Gastroesophageal sphincter (tissue), 4 donors: Measurements from ENCODE around the gene RRAGD. TPM values are rescaled to one million over a fixed set of nuclear protein-coding genes. Genes with fewer than 3 reads are reported as not detected.

ENCODE experiments used
- ATAC-seq: fragments of 150-250 bp; one replicate; pipeline ENCODE4 v1.9.1; 2016; ENCODE audit warnings: mild to moderate bottlenecking, moderate library complexity
- H3K27ac ChIP-seq, 4 donors: fragments of 200-600 bp; sonication (generic) in 3 of 4; 1 replicate in 3 of 4; 2 replicates in 1 of 4; pipeline ENCODE4 v1.5.1; 2016 to 2019
- H3K27me3 ChIP-seq: fragments of 200-600 bp; sonication (generic); one replicate; pipeline ENCODE4 v1.5.1; 2019
- H3K36me3 ChIP-seq, 2 donors: fragments of 200-600 bp; sonication (generic); one replicate each; pipeline ENCODE4 v1.5.1; 2019; ENCODE audit warnings: control low read depth in 1 of 2
- H3K4me1 ChIP-seq, 3 donors: fragments of 200-600 bp; sonication (generic); 1 replicate in 2 of 3; 2 replicates in 1 of 3; pipeline ENCODE4 v1.5.1; 2016 to 2019; ENCODE audit warnings: control low read depth in 2 of 3
- H3K4me3 ChIP-seq, 2 donors: fragments of 200-600 bp; sonication (generic); one replicate each; pipeline ENCODE4 v1.5.1; 2019; ENCODE audit warnings: mild to moderate bottlenecking in 1 of 2, moderate library complexity in 1 of 2
- H3K9me3 ChIP-seq, 3 donors: fragments of 200-600 bp; sonication (generic); one replicate each; pipeline ENCODE4 v1.5.1; 2017 to 2019; ENCODE audit warnings: control low read depth in 2 of 3
- CTCF ChIP-seq, 4 experiments: fragments of 200-600 bp in 2 of 4; fragments of 450-650 bp in 2 of 4; sonication (generic) in 1 of 4; IDR thresholded peaks; one replicate each; pipeline ENCODE4 v1.5.1; 2017 to 2019; ENCODE audit warnings: antibody characterized with exemption in 4 of 4, mild to moderate bottlenecking in 2 of 4, moderate library complexity in 2 of 4
- EP300 ChIP-seq: sonication (generic); formaldehyde crosslinking; IDR thresholded peaks from one replicate; pipeline ENCODE4 v1.6.1; 2017; ENCODE audit warnings: antibody characterized with exemption, mild to moderate bottlenecking
- POLR2A ChIP-seq, 2 donors: fragments of 450-650 bp; IDR thresholded peaks; one replicate each; pipeline ENCODE4 v1.6.1; 2017; ENCODE audit warnings: antibody characterized with exemption in 2 of 2, mild to moderate bottlenecking in 2 of 2, moderate library complexity in 1 of 2
- POLR2AphosphoS5 ChIP-seq: sonication (generic); formaldehyde crosslinking; IDR thresholded peaks from one replicate; pipeline ENCODE4 v1.6.1; 2017; ENCODE audit warnings: antibody characterized with exemption
- WGBS, 2 donors: methylation state at CpG; one replicate each; pipeline ENCODE4 v1.1.5; 2018; ENCODE audit warnings: low coverage in 1 of 2; 5-methylcytosine and 5-hydroxymethylcytosine counted together
- total RNA-seq, 4 donors: library from RNA; depleted of rRNA; stranded (reverse); fragments of >200 nt; gene quantifications; one replicate each; pipeline ENCODE4 v1.1.0, GENCODE V29; 2016

Gene RRAGD
- total RNA-seq, 4 donors from 2014 or later: 14.8 to 38.5 (median 24.8) TPM

- no peak for ATAC-seq
- H3K36me3 ChIP-seq: no peaks in the 10 kb centered on the region
- TF ChIP-seq POLR2AphosphoS5 (no peak), CTCF (IDR thresholded peaks at IDR 0.05) (no peak), EP300 (no peak), POLR2A (IDR thresholded peaks at IDR 0.05) (no peak)
- no peak overlapping the region for H3K27ac ChIP-seq
- H3K4me1 ChIP-seq: peaks cover 0 to 18% (median 4%) of the 10 kb centered on the region in 3 donors
- no peaks in the 10 kb centered on the region for H3K27me3 ChIP-seq
- WGBS, 2 donors: 91 to 100% methylated on average over 2 of the region's 2 CpGs
- H3K9me3 ChIP-seq: no peaks in the 10 kb centered on the region
- no peak overlapping the region for H3K4me3 ChIP-seq
Observed at GRCh38 chr6:89355511-89356194, 56.4 kb downstream of the RRAGD start.

DNA sequence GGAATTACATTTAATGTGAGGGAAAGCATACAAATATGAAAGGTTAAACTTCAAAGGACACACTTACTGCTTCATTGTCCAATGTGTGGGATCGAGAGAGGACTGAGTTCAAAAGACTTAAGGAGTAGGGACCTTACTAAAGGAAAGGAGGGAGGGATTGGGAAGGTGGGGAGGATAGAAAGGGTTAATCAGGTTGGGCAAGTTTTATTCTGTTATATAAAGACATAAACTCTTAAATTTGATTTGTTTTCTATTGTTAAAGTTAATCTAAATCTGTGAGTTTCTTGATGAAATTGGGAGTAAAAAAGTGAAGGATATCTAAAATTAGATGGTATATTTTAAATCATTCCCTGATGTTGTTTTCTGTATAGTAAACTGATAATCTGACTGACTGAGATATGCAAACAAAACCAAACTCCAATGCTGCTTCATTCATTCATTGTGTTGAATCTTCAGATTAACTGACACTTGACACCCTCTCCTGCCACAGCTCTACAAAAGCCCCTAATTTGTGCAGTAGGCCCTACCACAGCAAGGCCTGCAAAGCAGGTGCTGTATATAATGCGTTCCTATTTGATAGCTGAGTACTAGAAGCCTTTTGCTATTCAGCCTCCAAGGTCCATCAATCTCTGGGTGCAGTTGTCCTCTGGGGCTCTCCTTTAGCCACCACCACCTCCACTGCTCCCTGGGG lies 58.2 kb downstream of the RRAGD start:
- H3K27ac ChIP-seq: peak overlapping the region in 1 of 4 donors; percentile 99
- ATAC-seq: no peak

GRCh38 chr6:89353118-89353556 lies 58.9 kb downstream of the RRAGD start:
- Histone ChIP-seq H3K4me3 (peak overlapping the region; percentile 62 to 92), H3K27ac (peak overlapping the region; percentile 89 to 99 (median 96)), H3K36me3 (no peaks in the 10 kb centered on the region), H3K9me3 (no peaks in the 10 kb centered on the region), H3K27me3 (no peaks in the 10 kb centered on the region), H3K4me1 (peaks cover 0 to 43% (median 11%) of the 10 kb centered on the region in 3 donors)
- ATAC-seq: peak; percentile 0
- no peak for TF ChIP-seq CTCF (IDR thresholded peaks at IDR 0.05)
- no peak for TF ChIP-seq POLR2AphosphoS5
- no peak for TF ChIP-seq POLR2A (IDR thresholded peaks at IDR 0.05)
- no peak for TF ChIP-seq EP300
- 45 to 59% methylated on average over 4 to 15 of the region's 27 CpGs for WGBS, 2 donors

More for the DNA sequence above, 58.2 kb downstream of the RRAGD start:
- TF ChIP-seq POLR2A (IDR thresholded peaks at IDR 0.05) (no peak), POLR2AphosphoS5 (no peak), CTCF (IDR thresholded peaks at IDR 0.05) (no peak), EP300 (no peak)
- WGBS, 2 donors: 78% methylated on average over 1 of the region's 2 CpGs; no CpG with 5 or more reads in 1 of the 2 donors
- Histone ChIP-seq H3K27me3 (no peaks in the 10 kb centered on the region), H3K36me3 (no peaks in the 10 kb centered on the region), H3K9me3 (no peaks in the 10 kb centered on the region), H3K4me3 (peak overlapping the region in 1 of 2 donors; percentile 92), H3K4me1 (peaks cover 0 to 36% (median 6%) of the 10 kb centered on the region in 3 donors)

GRCh38 chr6:89352278-89353117 lies 59.6 kb downstream of the RRAGD start, which contains the start of gene UBE2J1:
UBE2J1 (minus strand) TSS chr6:89352722; CDS start chr6:89352569, 153 bp downstream.
- Histone ChIP-seq H3K27me3 (no peaks in the 10 kb centered on the region), H3K36me3 (no peaks in the 10 kb centered on the region), H3K4me3 (peak within 1 kb of the TSS; percentile 62 to 92), H3K4me1 (peaks cover 0 to 50% (median 17%) of the 10 kb centered on the region in 3 donors), H3K27ac (peak within 1 kb of the TSS; percentile 89 to 99 (median 96)), H3K9me3 (no peaks in the 10 kb centered on the region)
- 0% methylated on average over 10 of the region's 102 CpGs; no CpG with 5 or more reads in 1 of the 2 donors for WGBS, 2 donors
- ATAC-seq: peak; percentile 98
- TF ChIP-seq POLR2A (IDR thresholded peaks at IDR 0.05) (peak; percentile 96 to 97), EP300 (no peak), POLR2AphosphoS5 (peak; percentile 88), CTCF (IDR thresholded peaks at IDR 0.05) (peak in 1 of 4 experiments; percentile 2)
